PC-9 (cell line): Measurements from ENCODE around the gene DISP3. TPM values are rescaled to one million over a fixed set of nuclear protein-coding genes. Genes with fewer than 3 reads are reported as not detected.

Experiments
- BruUV-seq: library from RNA; stranded (reverse); fragments of 400-500 nt; replicated peaks from 2 replicates; lab custom pipeline; 2021; lab: Mats Ljungman, UMichigan
- CTCF ChIA-PET: fragments of 300-600 bp; sonication (Branson Sonifier 250); formaldehyde crosslinking; loops from one replicate; lab custom pipeline; 2022; ENCODE audit warnings: antibody characterized with exemption; lab: Charles Lee
- POLR2A ChIA-PET: fragments of 300-600 bp; sonication (Branson Sonifier 250); formaldehyde crosslinking; loops from one replicate; lab custom pipeline; 2022; ENCODE audit warnings: antibody characterized with exemption; ENCODE audit not compliant: unreplicated experiment; lab: Charles Lee
- DNase-seq, 2 experiments: peaks; one replicate each; pipeline versions ENCODE4 v3.0.0 to v3.0.0-alpha.2; 2015 to 2022; ENCODE audit warnings: mixed read lengths in 1 of 2
- H2AFZ ChIP-seq: fragments of 200-600 bp; sonication (generic); 2 replicates; pipeline ENCODE4 v1.8.1; 2017; ENCODE audit warnings: antibody characterized with exemption
- H3F3A ChIP-seq: fragments of 200-600 bp; sonication (generic); 2 replicates; pipeline ENCODE4 v1.8.1; 2017; ENCODE audit warnings: antibody characterized with exemption, mild to moderate bottlenecking, low read depth; ENCODE audit not compliant: insufficient read depth
- H3K27ac ChIP-seq: fragments of 200-600 bp; sonication (generic); 2 replicates; pipeline ENCODE4 v1.6.1; 2016; ENCODE audit warnings: mixed run types
- H3K27me3 ChIP-seq: fragments of 200-600 bp; sonication (generic); 2 replicates; pipeline ENCODE4 v1.6.1; 2016; ENCODE audit warnings: low read depth, mixed run types; ENCODE audit not compliant: insufficient read depth
- H3K36me3 ChIP-seq: fragments of 200-600 bp; sonication (generic); 2 replicates; pipeline ENCODE4 v1.6.1; 2016; ENCODE audit warnings: low read depth, mixed run types
- H3K4me1 ChIP-seq: fragments of 200-600 bp; sonication (generic); replicated peaks from 2 replicates; pipeline ENCODE4 v1.6.1; 2016; ENCODE audit warnings: mixed run types; ENCODE audit not compliant: insufficient read depth
- H3K4me2 ChIP-seq: fragments of 200-600 bp; sonication (generic); 2 replicates; pipeline ENCODE4 v1.6.1; 2017; ENCODE audit warnings: mixed run types
- H3K4me3 ChIP-seq: fragments of 200-600 bp; sonication (generic); 2 replicates; pipeline ENCODE4 v1.6.1; 2016; ENCODE audit warnings: mixed run types
- H3K79me2 ChIP-seq: fragments of 200-600 bp; sonication (generic); 2 replicates; pipeline ENCODE4 v1.6.1; 2017; ENCODE audit warnings: low read depth, mixed run types
- H3K9me2 ChIP-seq: fragments of 200-600 bp; sonication (generic); 2 replicates; pipeline ENCODE4 v1.8.1; 2017; ENCODE audit warnings: mild to moderate bottlenecking; ENCODE audit not compliant: insufficient read depth
- H3K9me3 ChIP-seq: fragments of 200-600 bp; sonication (generic); 2 replicates; pipeline ENCODE4 v1.8.1; 2016; ENCODE audit warnings: low read depth; ENCODE audit not compliant: insufficient read depth
- H4K20me1 ChIP-seq: fragments of 200-600 bp; sonication (generic); 2 replicates; pipeline ENCODE4 v1.8.1; 2017; ENCODE audit not compliant: insufficient read depth
- EZH2 ChIP-seq: fragments of 200-600 bp; sonication (generic); IDR thresholded peaks from 2 replicates; pipeline ENCODE4 v1.8.0; 2017; ENCODE audit warnings: antibody characterized with exemption, low read depth
- intact Hi-C: fragments of 100-400 bp; cut with micrococcal nuclease; formaldehyde crosslinking; loops from one replicate; pipeline ENCODE4 v1.10.0; 2022; ENCODE audit not compliant: unreplicated experiment
- total RNA-seq: library from RNA; stranded (reverse); gene quantifications from 2 replicates; pipeline ENCODE4 v1.2.3, GENCODE V29; 2021
- TF ChIP-seq, protein P1 (sequence below): fragments of 200-600 bp; sonication (generic); conservative IDR thresholded peaks from 2 replicates; pipeline ENCODE4 v1.6.1; 2017; ENCODE audit warnings: mixed run types, antibody characterized with exemption, mild to moderate bottlenecking, moderate library complexity

The DISP3 gene
- total RNA-seq, 1 experiment from 2014 or later = not detected

DNA sequence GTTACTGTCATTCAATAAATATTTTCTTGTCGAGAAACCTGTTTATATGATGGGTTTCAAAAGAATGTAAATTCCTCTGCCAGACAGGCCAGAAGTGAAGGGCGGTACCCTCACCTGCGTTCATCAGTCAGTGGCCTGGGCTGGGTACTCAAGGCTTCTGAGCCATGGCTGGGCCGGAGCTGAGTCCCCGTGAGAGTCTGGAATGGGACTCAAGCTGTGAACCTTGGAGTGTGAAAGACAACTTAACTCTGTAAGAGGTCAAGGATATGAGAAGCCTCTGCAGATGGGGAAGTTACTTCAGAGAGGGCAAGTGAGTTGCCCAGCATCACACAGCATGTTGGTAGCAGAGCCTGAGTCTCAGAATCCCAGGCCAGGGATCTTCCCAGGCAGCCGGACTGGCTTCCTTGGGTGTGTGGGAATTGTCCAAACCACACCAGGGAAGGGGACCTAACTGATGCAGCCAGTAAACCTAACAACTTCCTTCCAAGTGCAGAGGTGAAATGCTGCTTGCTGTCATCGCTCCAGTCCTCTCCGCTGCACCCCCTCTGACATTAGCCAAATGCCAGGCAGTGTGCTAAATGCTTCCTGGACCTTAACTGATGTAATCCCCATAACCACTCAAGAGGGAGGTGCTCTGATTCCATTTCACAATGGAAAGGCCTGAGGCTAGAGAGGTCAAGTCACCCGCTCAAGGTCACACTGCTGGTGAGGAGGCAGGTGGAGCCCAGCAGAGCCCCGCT lies 4.8 kb downstream of the DISP3 start:
- ChIA-PET POLR2A (interaction anchor here (0.5 kb wide), 1 partner anchor 389 kb away, joined by 3 read pairs; no protein-coding TSS in a partner anchor), CTCF (no interaction called here)
- H3K79me2 ChIP-seq = no peaks in the 10 kb centered on the region
- no peaks in the 10 kb centered on the region for H3K9me3 ChIP-seq
- no peaks in the 10 kb centered on the region for H3K9me2 ChIP-seq
- peaks cover 62% of the 10 kb centered on the region for H3K27me3 ChIP-seq
- peak in 1 of 2 experiments; percentile 56 for DNase-seq
- H4K20me1 ChIP-seq = no peaks in the 10 kb centered on the region
- no peaks in the 10 kb centered on the region for H3K4me1 ChIP-seq
- no TSS peak for BruUV-seq
- TF ChIP-seq, protein P1, sequence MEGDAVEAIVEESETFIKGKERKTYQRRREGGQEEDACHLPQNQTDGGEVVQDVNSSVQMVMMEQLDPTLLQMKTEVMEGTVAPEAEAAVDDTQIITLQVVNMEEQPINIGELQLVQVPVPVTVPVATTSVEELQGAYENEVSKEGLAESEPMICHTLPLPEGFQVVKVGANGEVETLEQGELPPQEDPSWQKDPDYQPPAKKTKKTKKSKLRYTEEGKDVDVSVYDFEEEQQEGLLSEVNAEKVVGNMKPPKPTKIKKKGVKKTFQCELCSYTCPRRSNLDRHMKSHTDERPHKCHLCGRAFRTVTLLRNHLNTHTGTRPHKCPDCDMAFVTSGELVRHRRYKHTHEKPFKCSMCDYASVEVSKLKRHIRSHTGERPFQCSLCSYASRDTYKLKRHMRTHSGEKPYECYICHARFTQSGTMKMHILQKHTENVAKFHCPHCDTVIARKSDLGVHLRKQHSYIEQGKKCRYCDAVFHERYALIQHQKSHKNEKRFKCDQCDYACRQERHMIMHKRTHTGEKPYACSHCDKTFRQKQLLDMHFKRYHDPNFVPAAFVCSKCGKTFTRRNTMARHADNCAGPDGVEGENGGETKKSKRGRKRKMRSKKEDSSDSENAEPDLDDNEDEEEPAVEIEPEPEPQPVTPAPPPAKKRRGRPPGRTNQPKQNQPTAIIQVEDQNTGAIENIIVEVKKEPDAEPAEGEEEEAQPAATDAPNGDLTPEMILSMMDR = no peak
- TF ChIP-seq EZH2 = no peak
- no peaks in the 10 kb centered on the region for H3K36me3 ChIP-seq
- no peak overlapping the region for H3K4me3 ChIP-seq
- H3K4me2 ChIP-seq = peak overlapping the region; percentile 3; the same call in 1 of the 2 replicates
- intact Hi-C loops = no loop called here
- no peak overlapping the region for H3K27ac ChIP-seq
- H2AFZ ChIP-seq = no peak overlapping the region
- H3F3A ChIP-seq = no peaks in the 10 kb centered on the region

DNA sequence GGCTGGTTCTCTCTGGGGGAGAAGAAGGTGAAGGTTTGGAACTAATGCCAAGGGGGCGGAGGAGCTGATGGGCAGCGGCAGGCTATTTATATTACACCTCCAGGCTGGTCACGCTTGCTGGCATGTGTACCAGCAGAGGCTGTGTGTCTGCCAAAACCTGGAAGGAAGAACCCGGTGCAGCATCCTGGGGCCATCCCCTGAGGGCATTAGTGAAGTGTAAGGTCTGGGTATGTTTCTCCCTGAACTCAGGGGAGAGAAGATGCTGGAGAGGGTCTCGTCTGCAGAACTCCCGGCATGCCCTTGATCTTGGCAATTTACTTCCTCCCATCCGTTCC lies 5.3 kb downstream of the DISP3 start:
- Histone ChIP-seq H3K27ac (no peak overlapping the region), H3K27me3 (peaks cover 67% of the 10 kb centered on the region), H4K20me1 (no peaks in the 10 kb centered on the region), H3K4me1 (no peaks in the 10 kb centered on the region), H3K79me2 (no peaks in the 10 kb centered on the region), H3K36me3 (no peaks in the 10 kb centered on the region), H3K4me3 (no peak overlapping the region), H3K9me3 (no peaks in the 10 kb centered on the region), H3F3A (no peaks in the 10 kb centered on the region), H3K9me2 (no peaks in the 10 kb centered on the region), H3K4me2 (peak overlapping the region; percentile 3; the same call in 1 of the 2 replicates), H2AFZ (no peak overlapping the region)
- intact Hi-C loops = no loop called here
- POLR2A ChIA-PET = no interaction called here
- no peak for TF ChIP-seq EZH2
- TF ChIP-seq, protein P1 = no peak
- CTCF ChIA-PET = no interaction called here
- DNase-seq = no peak
- BruUV-seq = no TSS peak

GRCh38 chr1:11485191-11485590 lies 6.2 kb downstream of the DISP3 start:
- no peak overlapping the region for H3K4me3 ChIP-seq
- H3K27ac ChIP-seq = no peak overlapping the region
- H3F3A ChIP-seq = no peaks in the 10 kb centered on the region
- no peaks in the 10 kb centered on the region for H3K4me1 ChIP-seq
- no peak for TF ChIP-seq EZH2
- TF ChIP-seq, protein P1 = no peak
- no peak overlapping the region for H3K4me2 ChIP-seq
- no peaks in the 10 kb centered on the region for H3K9me2 ChIP-seq
- no TSS peak for BruUV-seq
- ChIA-PET CTCF (no interaction called here), POLR2A (no interaction called here)
- no peak for DNase-seq
- intact Hi-C loops = no loop called here
- no peaks in the 10 kb centered on the region for H3K36me3 ChIP-seq
- no peaks in the 10 kb centered on the region for H4K20me1 ChIP-seq
- H2AFZ ChIP-seq = no peak overlapping the region
- H3K9me3 ChIP-seq = no peaks in the 10 kb centered on the region
- no peaks in the 10 kb centered on the region for H3K79me2 ChIP-seq
- peaks cover 76% of the 10 kb centered on the region for H3K27me3 ChIP-seq
